Measurements from ENCODE around the gene WRAP53. TPM values are rescaled to one million over a fixed set of nuclear protein-coding genes. Genes with fewer than 3 reads are reported as not detected.

Gene WRAP53
- total and polyA plus RNA-seq, 2 of the 13 experiments (the other 11 are each of a cell fraction or from before 2014, with no cell fraction given) = 7.0 to 19.5 TPM

DNA sequence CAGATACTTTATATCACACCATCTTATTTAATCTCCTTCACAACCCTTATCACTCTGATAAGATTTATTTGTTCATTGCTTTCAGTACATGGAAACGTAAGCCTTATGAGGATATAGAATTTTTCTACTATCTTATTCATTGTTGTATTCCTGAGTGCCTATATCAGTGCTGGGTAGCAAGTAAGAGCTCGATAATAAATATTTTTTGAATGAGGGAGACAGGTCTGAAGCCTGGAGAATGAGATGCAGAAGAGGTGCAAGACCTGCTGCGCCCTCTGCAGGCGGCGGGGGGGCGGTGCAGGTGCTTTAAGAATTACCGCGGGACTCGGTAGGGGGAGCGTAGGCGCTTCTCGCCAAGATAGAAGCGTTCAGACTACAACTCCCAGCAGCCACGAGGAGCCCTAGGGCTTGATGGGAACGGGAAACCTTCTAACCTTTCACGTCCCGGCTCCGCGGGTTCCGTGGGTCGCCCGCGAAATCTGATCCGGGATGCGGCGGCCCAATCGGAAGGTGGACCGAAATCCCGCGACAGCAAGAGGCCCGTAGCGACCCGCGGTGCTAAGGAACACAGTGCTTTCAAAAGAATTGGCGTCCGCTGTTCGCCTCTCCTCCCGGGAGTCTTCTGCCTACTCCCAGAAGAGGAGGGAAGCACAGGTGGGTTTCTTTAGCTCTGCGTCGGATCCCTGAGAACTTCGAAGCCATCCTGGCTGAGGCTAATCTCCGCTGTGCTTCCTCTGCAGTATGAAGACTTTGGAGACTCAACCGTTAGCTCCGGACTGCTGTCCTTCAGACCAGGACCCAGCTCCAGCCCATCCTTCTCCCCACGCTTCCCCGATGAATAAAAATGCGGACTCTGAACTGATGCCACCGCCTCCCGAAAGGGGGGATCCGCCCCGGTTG lies at the start of gene WRAP53 (continued):
- TF ChIP-seq ZFAT (CRISPR knock-in tag; conservative IDR thresholded peaks at IDR 0.05) (no peak), ZSCAN25 (CRISPR knock-in tag; IDR thresholded peaks at IDR 0.05) (no peak), PCBP1 (IDR thresholded peaks at IDR 0.05; ENCODE audit: borderline replicate concordance, low read depth, low read length) (no peak), ASH2L (IDR thresholded peaks at IDR 0.05; ENCODE audit: insufficient read length, low read depth, low read length) (no peak), MEIS2 (CRISPR knock-in tag; IDR thresholded peaks at IDR 0.05) (no peak), FOXK1 (CRISPR knock-in tag; IDR thresholded peaks at IDR 0.05; ENCODE audit: borderline replicate concordance, low read depth) (peak; percentile 61; the same call in 1 of the 2 replicates), KDM3A (CRISPR knock-in tag; IDR thresholded peaks at IDR 0.05; ENCODE audit: low read depth) (no peak), POLR2AphosphoS5 (IDR thresholded peaks at IDR 0.05; ENCODE audit: low read depth, low read length) (peak; percentile 82; the same call in 1 of the 2 replicates), ZNF644 (CRISPR knock-in tag; IDR thresholded peaks at IDR 0.05; ENCODE audit: low read depth) (no peak), THAP11 (CRISPR knock-in tag; IDR thresholded peaks at IDR 0.05) (peak; percentile 99), NFE2L1 (CRISPR knock-in tag; IDR thresholded peaks at IDR 0.05; ENCODE audit: borderline replicate concordance) (no peak), TCF7 (IDR thresholded peaks at IDR 0.05; ENCODE audit: low read depth) (no peak), ARID2 (CRISPR knock-in tag; IDR thresholded peaks at IDR 0.05; ENCODE audit: borderline replicate concordance) (no peak), PAX8 (CRISPR knock-in tag; IDR thresholded peaks at IDR 0.05; ENCODE audit: borderline replicate concordance) (no peak), ZNF101 (CRISPR knock-in tag; IDR thresholded peaks at IDR 0.05; ENCODE audit: borderline replicate concordance, low read depth) (no peak), SMARCE1 (IDR thresholded peaks at IDR 0.05; ENCODE audit: borderline replicate concordance) (no peak), ZNF839 (CRISPR knock-in tag; IDR thresholded peaks at IDR 0.05; ENCODE audit: borderline replicate concordance) (no peak), MAZ (IDR thresholded peaks at IDR 0.05; ENCODE audit: borderline replicate concordance, low read depth, low read length) (peak; percentile 34; the same call in 1 of the 2 replicates), MAZ (CRISPR knock-in tag; IDR thresholded peaks at IDR 0.05; ENCODE audit: low read depth) (no peak), MTF2 (CRISPR knock-in tag; IDR thresholded peaks at IDR 0.05; ENCODE audit: borderline replicate concordance) (no peak), PHF20 (CRISPR knock-in tag; IDR thresholded peaks at IDR 0.05) (peak; percentile 62; the same call in 1 of the 2 replicates), XBP1 (CRISPR knock-in tag; IDR thresholded peaks at IDR 0.05) (no peak)
- TF ChIP-seq, protein P1, sequence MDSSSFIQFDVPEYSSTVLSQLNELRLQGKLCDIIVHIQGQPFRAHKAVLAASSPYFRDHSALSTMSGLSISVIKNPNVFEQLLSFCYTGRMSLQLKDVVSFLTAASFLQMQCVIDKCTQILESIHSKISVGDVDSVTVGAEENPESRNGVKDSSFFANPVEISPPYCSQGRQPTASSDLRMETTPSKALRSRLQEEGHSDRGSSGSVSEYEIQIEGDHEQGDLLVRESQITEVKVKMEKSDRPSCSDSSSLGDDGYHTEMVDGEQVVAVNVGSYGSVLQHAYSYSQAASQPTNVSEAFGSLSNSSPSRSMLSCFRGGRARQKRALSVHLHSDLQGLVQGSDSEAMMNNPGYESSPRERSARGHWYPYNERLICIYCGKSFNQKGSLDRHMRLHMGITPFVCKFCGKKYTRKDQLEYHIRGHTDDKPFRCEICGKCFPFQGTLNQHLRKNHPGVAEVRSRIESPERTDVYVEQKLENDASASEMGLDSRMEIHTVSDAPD (CRISPR knock-in tag; IDR thresholded peaks at IDR 0.05) = no peak
- TF ChIP-seq, protein P2, sequence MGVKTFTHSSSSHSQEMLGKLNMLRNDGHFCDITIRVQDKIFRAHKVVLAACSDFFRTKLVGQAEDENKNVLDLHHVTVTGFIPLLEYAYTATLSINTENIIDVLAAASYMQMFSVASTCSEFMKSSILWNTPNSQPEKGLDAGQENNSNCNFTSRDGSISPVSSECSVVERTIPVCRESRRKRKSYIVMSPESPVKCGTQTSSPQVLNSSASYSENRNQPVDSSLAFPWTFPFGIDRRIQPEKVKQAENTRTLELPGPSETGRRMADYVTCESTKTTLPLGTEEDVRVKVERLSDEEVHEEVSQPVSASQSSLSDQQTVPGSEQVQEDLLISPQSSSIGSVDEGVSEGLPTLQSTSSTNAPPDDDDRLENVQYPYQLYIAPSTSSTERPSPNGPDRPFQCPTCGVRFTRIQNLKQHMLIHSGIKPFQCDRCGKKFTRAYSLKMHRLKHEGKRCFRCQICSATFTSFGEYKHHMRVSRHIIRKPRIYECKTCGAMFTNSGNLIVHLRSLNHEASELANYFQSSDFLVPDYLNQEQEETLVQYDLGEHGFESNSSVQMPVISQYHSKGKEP (CRISPR knock-in tag; IDR thresholded peaks at IDR 0.05) = no peak
- TF ChIP-seq, protein P3, sequence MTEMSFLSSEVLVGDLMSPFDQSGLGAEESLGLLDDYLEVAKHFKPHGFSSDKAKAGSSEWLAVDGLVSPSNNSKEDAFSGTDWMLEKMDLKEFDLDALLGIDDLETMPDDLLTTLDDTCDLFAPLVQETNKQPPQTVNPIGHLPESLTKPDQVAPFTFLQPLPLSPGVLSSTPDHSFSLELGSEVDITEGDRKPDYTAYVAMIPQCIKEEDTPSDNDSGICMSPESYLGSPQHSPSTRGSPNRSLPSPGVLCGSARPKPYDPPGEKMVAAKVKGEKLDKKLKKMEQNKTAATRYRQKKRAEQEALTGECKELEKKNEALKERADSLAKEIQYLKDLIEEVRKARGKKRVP (CRISPR knock-in tag; IDR thresholded peaks at IDR 0.05) = no peak
